ENCODE measurements around the gene DMRTC2. TPM values are rescaled to one million over a fixed set of nuclear protein-coding genes. Genes with fewer than 3 reads are reported as not detected.
A peak's percentile ranks its signal among the peaks of the same experiment; 100 is the strongest.

The DMRTC2 gene
- total RNA-seq, 1 donor from 2014 or later, result not detected

GRCh38 chr19:41847351-41848105 is 2.7 kb downstream of the DMRTC2 start:
- no peak for ATAC-seq

- ATAC-seq, result no peak
Measured at GRCh38 chr19:41848666-41849065, 3.8 kb downstream of the DMRTC2 start.

GRCh38 chr19:41849067-41849466 is 4.2 kb downstream of the DMRTC2 start:
- peak; percentile 21 for ATAC-seq

GRCh38 chr19:41850381-41850780 is 5.5 kb downstream of the DMRTC2 start:
- no peak for ATAC-seq

GRCh38 chr19:41851456-41851855 is 6.6 kb downstream of the DMRTC2 start:
- no peak for ATAC-seq

GRCh38 chr19:41853344-41853743 is 8.5 kb downstream of the DMRTC2 start:
- ATAC-seq, result no peak

GRCh38 chr19:41853768-41854167 is 8.9 kb downstream of the DMRTC2 start:
- no peak for ATAC-seq

- no peak for ATAC-seq
Measured at GRCh38 chr19:41859213-41859617, 14.4 kb downstream of the DMRTC2 start.

GRCh38 chr19:41859618-41860418 is 15.0 kb downstream of the DMRTC2 start, which contains the start of gene RPS19:
TSS of gene RPS19 (plus strand) at chr19:41860255. CDS start at chr19:41860775, 520 bp downstream.
- ATAC-seq, result peak; percentile 95

GRCh38 chr19:41860419-41861115 is 15.7 kb downstream of the DMRTC2 start:
- ATAC-seq, result no peak

- ATAC-seq, result no peak
Measured at GRCh38 chr19:41861116-41861768, 16.4 kb downstream of the DMRTC2 start.

- ATAC-seq, result no peak
Measured at GRCh38 chr19:41861846-41862245, 17.0 kb downstream of the DMRTC2 start.

- no peak for ATAC-seq
Measured at GRCh38 chr19:41862445-41862986, 17.7 kb downstream of the DMRTC2 start.

- no peak for ATAC-seq
Measured at GRCh38 chr19:41863209-41863931, 18.5 kb downstream of the DMRTC2 start.

GRCh38 chr19:41864374-41864773 is 19.5 kb downstream of the DMRTC2 start:
- no peak for ATAC-seq

- no peak for ATAC-seq
Measured at GRCh38 chr19:41866284-41866683, 21.4 kb downstream of the DMRTC2 start.

GRCh38 chr19:41868120-41868988 is 23.5 kb downstream of the DMRTC2 start:
- peak; percentile 19 for ATAC-seq

GRCh38 chr19:41868989-41869300 is 24.1 kb downstream of the DMRTC2 start:
- ATAC-seq, result no peak

- ATAC-seq, result no peak
Measured at GRCh38 chr19:41869374-41869955, 24.6 kb downstream of the DMRTC2 start.

- ATAC-seq, result peak; percentile 4
Measured at GRCh38 chr19:41870401-41870873, 25.6 kb downstream of the DMRTC2 start.
